ENCODE results near the gene RPS6KL1.
A peak's percentile ranks its signal among the peaks of the same experiment; 100 is the strongest.

RPS6KL1 gene

GRCh38 chr14:74922752-74923401, at the start of gene RPS6KL1:
TSS of gene RPS6KL1 (minus strand) at chr14:74923260. CDS start at chr14:74921541, 1,719 bp downstream.
- H3K4me3 ChIP-seq (ENCODE audit: low read length), result peak within 1 kb of the TSS; percentile 82

GRCh38 chr14:74968811-74969210, 45.8 kb upstream of the RPS6KL1 start:
- DNase-seq (ENCODE audit: low read depth, low spot score), result no peak
- no peaks in the 10 kb centered on the region for H3K27me3 ChIP-seq (ENCODE audit: control insufficient read depth, insufficient read depth, low read length)
- whole genome bisulfite sequencing (ENCODE audit: insufficient coverage, insufficient read length), result no CpG with 5 or more reads among the region's 1 CpG
- H3K4me3 ChIP-seq (ENCODE audit: low read length), result no peak overlapping the region
- no peaks in the 10 kb centered on the region for H3K9me3 ChIP-seq (ENCODE audit: control insufficient read depth, insufficient read depth, low read length)
- H3K27ac ChIP-seq (ENCODE audit: low read length), result no peak overlapping the region
- H3K4me1 ChIP-seq (ENCODE audit: control insufficient read depth, insufficient read depth, low read length), result peaks cover 2% of the 10 kb centered on the region; the same call in 1 of the 2 replicates
- H3K36me3 ChIP-seq (ENCODE audit: control insufficient read depth, insufficient read depth, low read length), result no peaks in the 10 kb centered on the region

More at GRCh38 chr14:74922752-74923401, at the start of gene RPS6KL1:
- Histone ChIP-seq H3K27me3 (ENCODE audit: control insufficient read depth, insufficient read depth, low read length) (no peaks in the 10 kb centered on the region), H3K9me3 (ENCODE audit: control insufficient read depth, insufficient read depth, low read length) (no peaks in the 10 kb centered on the region), H3K4me1 (ENCODE audit: control insufficient read depth, insufficient read depth, low read length) (no peaks in the 10 kb centered on the region), H3K36me3 (ENCODE audit: control insufficient read depth, insufficient read depth, low read length) (no peaks in the 10 kb centered on the region), H3K27ac (ENCODE audit: low read length) (no peak within 1 kb of the TSS)
- peak; percentile 76 for DNase-seq (ENCODE audit: low read depth, low spot score)
- no CpG with 5 or more reads among the region's 51 CpGs for WGBS (ENCODE audit: insufficient coverage, insufficient read length)

GRCh38 chr14:74965486-74966153, 42.6 kb upstream of the RPS6KL1 start:
- no peak for DNase-seq (ENCODE audit: low read depth, low spot score)
- no peaks in the 10 kb centered on the region for H3K27me3 ChIP-seq (ENCODE audit: control insufficient read depth, insufficient read depth, low read length)
- H3K9me3 ChIP-seq (ENCODE audit: control insufficient read depth, insufficient read depth, low read length), result no peaks in the 10 kb centered on the region
- H3K4me3 ChIP-seq (ENCODE audit: low read length), result no peak overlapping the region
- no CpG with 5 or more reads among the region's 5 CpGs for WGBS (ENCODE audit: insufficient coverage, insufficient read length)
- H3K27ac ChIP-seq (ENCODE audit: low read length), result no peak overlapping the region
- H3K4me1 ChIP-seq (ENCODE audit: control insufficient read depth, insufficient read depth, low read length), result no peaks in the 10 kb centered on the region
- no peaks in the 10 kb centered on the region for H3K36me3 ChIP-seq (ENCODE audit: control insufficient read depth, insufficient read depth, low read length)

- no peak overlapping the region for H3K27ac ChIP-seq (ENCODE audit: low read length)
- no peak for DNase-seq (ENCODE audit: low read depth, low spot score)
Observed at GRCh38 chr14:74964787-74965485, 41.9 kb upstream of the RPS6KL1 start.

GRCh38 chr14:74963705-74964271, 40.7 kb upstream of the RPS6KL1 start:
- H3K4me1 ChIP-seq (ENCODE audit: control insufficient read depth, insufficient read depth, low read length), result no peaks in the 10 kb centered on the region
- H3K36me3 ChIP-seq (ENCODE audit: control insufficient read depth, insufficient read depth, low read length), result no peaks in the 10 kb centered on the region
- no peak overlapping the region for H3K4me3 ChIP-seq (ENCODE audit: low read length)
- no peak overlapping the region for H3K27ac ChIP-seq (ENCODE audit: low read length)
- H3K27me3 ChIP-seq (ENCODE audit: control insufficient read depth, insufficient read depth, low read length), result no peaks in the 10 kb centered on the region
- no peak for DNase-seq (ENCODE audit: low read depth, low spot score)
- no CpG with 5 or more reads among the region's 9 CpGs for WGBS (ENCODE audit: insufficient coverage, insufficient read length)
- H3K9me3 ChIP-seq (ENCODE audit: control insufficient read depth, insufficient read depth, low read length), result no peaks in the 10 kb centered on the region

More at GRCh38 chr14:74964787-74965485, 41.9 kb upstream of the RPS6KL1 start:
- WGBS (ENCODE audit: insufficient coverage, insufficient read length), result no CpG with 5 or more reads among the region's 4 CpGs
- no peaks in the 10 kb centered on the region for H3K36me3 ChIP-seq (ENCODE audit: control insufficient read depth, insufficient read depth, low read length)
- no peaks in the 10 kb centered on the region for H3K9me3 ChIP-seq (ENCODE audit: control insufficient read depth, insufficient read depth, low read length)
- no peaks in the 10 kb centered on the region for H3K4me1 ChIP-seq (ENCODE audit: control insufficient read depth, insufficient read depth, low read length)
- H3K4me3 ChIP-seq (ENCODE audit: low read length), result no peak overlapping the region
- no peaks in the 10 kb centered on the region for H3K27me3 ChIP-seq (ENCODE audit: control insufficient read depth, insufficient read depth, low read length)

GRCh38 chr14:74963178-74963704, 40.2 kb upstream of the RPS6KL1 start:
- Histone ChIP-seq H3K4me3 (ENCODE audit: low read length) (no peak overlapping the region), H3K4me1 (ENCODE audit: control insufficient read depth, insufficient read depth, low read length) (no peaks in the 10 kb centered on the region), H3K27ac (ENCODE audit: low read length) (no peak overlapping the region), H3K9me3 (ENCODE audit: control insufficient read depth, insufficient read depth, low read length) (no peaks in the 10 kb centered on the region), H3K27me3 (ENCODE audit: control insufficient read depth, insufficient read depth, low read length) (no peaks in the 10 kb centered on the region), H3K36me3 (ENCODE audit: control insufficient read depth, insufficient read depth, low read length) (no peaks in the 10 kb centered on the region)
- no CpG with 5 or more reads among the region's 12 CpGs for WGBS (ENCODE audit: insufficient coverage, insufficient read length)
- DNase-seq (ENCODE audit: low read depth, low spot score), result no peak

- H3K4me3 ChIP-seq (ENCODE audit: low read length), result no peak overlapping the region
- DNase-seq (ENCODE audit: low read depth, low spot score), result no peak
- no peaks in the 10 kb centered on the region for H3K36me3 ChIP-seq (ENCODE audit: control insufficient read depth, insufficient read depth, low read length)
- WGBS (ENCODE audit: insufficient coverage, insufficient read length), result no CpG with 5 or more reads among the region's 8 CpGs
- no peaks in the 10 kb centered on the region for H3K27me3 ChIP-seq (ENCODE audit: control insufficient read depth, insufficient read depth, low read length)
- no peaks in the 10 kb centered on the region for H3K9me3 ChIP-seq (ENCODE audit: control insufficient read depth, insufficient read depth, low read length)
- no peaks in the 10 kb centered on the region for H3K4me1 ChIP-seq (ENCODE audit: control insufficient read depth, insufficient read depth, low read length)
- no peak overlapping the region for H3K27ac ChIP-seq (ENCODE audit: low read length)
Observed at GRCh38 chr14:74962493-74962892, 39.4 kb upstream of the RPS6KL1 start.

- WGBS (ENCODE audit: insufficient coverage, insufficient read length), result no CpG with 5 or more reads among the region's 11 CpGs
Observed at GRCh38 chr14:74962046-74962445, 39.0 kb upstream of the RPS6KL1 start.

GRCh38 chr14:74961238-74961911, 38.3 kb upstream of the RPS6KL1 start:
- DNase-seq (ENCODE audit: low read depth, low spot score), result no peak
- H3K4me1 ChIP-seq (ENCODE audit: control insufficient read depth, insufficient read depth, low read length), result no peaks in the 10 kb centered on the region
- H3K9me3 ChIP-seq (ENCODE audit: control insufficient read depth, insufficient read depth, low read length), result no peaks in the 10 kb centered on the region
- no CpG with 5 or more reads among the region's 5 CpGs for WGBS (ENCODE audit: insufficient coverage, insufficient read length)
- no peaks in the 10 kb centered on the region for H3K36me3 ChIP-seq (ENCODE audit: control insufficient read depth, insufficient read depth, low read length)
- H3K27ac ChIP-seq (ENCODE audit: low read length), result no peak overlapping the region
- H3K27me3 ChIP-seq (ENCODE audit: control insufficient read depth, insufficient read depth, low read length), result no peaks in the 10 kb centered on the region
- H3K4me3 ChIP-seq (ENCODE audit: low read length), result no peak overlapping the region

More at GRCh38 chr14:74962046-74962445, 39.0 kb upstream of the RPS6KL1 start:
- Histone ChIP-seq H3K27ac (ENCODE audit: low read length) (no peak overlapping the region), H3K27me3 (ENCODE audit: control insufficient read depth, insufficient read depth, low read length) (no peaks in the 10 kb centered on the region), H3K36me3 (ENCODE audit: control insufficient read depth, insufficient read depth, low read length) (no peaks in the 10 kb centered on the region), H3K9me3 (ENCODE audit: control insufficient read depth, insufficient read depth, low read length) (no peaks in the 10 kb centered on the region), H3K4me3 (ENCODE audit: low read length) (no peak overlapping the region), H3K4me1 (ENCODE audit: control insufficient read depth, insufficient read depth, low read length) (no peaks in the 10 kb centered on the region)
- no peak for DNase-seq (ENCODE audit: low read depth, low spot score)

GRCh38 chr14:74960736-74961135, 37.7 kb upstream of the RPS6KL1 start:
- H3K36me3 ChIP-seq (ENCODE audit: control insufficient read depth, insufficient read depth, low read length), result no peaks in the 10 kb centered on the region
- no CpG with 5 or more reads among the region's 4 CpGs for WGBS (ENCODE audit: insufficient coverage, insufficient read length)
- no peaks in the 10 kb centered on the region for H3K9me3 ChIP-seq (ENCODE audit: control insufficient read depth, insufficient read depth, low read length)
- no peak overlapping the region for H3K4me3 ChIP-seq (ENCODE audit: low read length)
- DNase-seq (ENCODE audit: low read depth, low spot score), result no peak
- H3K27ac ChIP-seq (ENCODE audit: low read length), result no peak overlapping the region
- H3K4me1 ChIP-seq (ENCODE audit: control insufficient read depth, insufficient read depth, low read length), result no peaks in the 10 kb centered on the region
- H3K27me3 ChIP-seq (ENCODE audit: control insufficient read depth, insufficient read depth, low read length), result no peaks in the 10 kb centered on the region; the same call in 1 of the 2 replicates

Data from iPS DF 6.9 (cell line).